ENCODE data around the gene AKR7A2. TPM values are rescaled to one million over a fixed set of nuclear protein-coding genes. Genes with fewer than 3 reads are reported as not detected.

AKR7A2 gene
- total RNA-seq, 4 donors from 2014 or later: 45.4 to 80.2 (median 60.2) TPM

- H3K4me3 ChIP-seq: no peak overlapping the region
- H3K27me3 ChIP-seq: no peaks in the 10 kb centered on the region
- H3K9me3 ChIP-seq: no peaks in the 10 kb centered on the region
- peak overlapping the region in 1 of 4 donors; percentile 2 for H3K27ac ChIP-seq
- H3K36me3 ChIP-seq: peaks cover 0 to 40% of the 10 kb centered on the region in 2 donors
- TF ChIP-seq CTCF (IDR thresholded peaks at IDR 0.05 in 4 of 5, conservative IDR thresholded peaks at IDR 0.05 in 1 of 5) (no peak), POLR2A (IDR thresholded peaks at IDR 0.05) (no peak)
- DNase-seq: no peak
- ATAC-seq: no peak
- intact Hi-C loops (cut with DNase I; ENCODE audit: low total_unique reads): loop anchor here (10.0 kb wide), 1 partner anchor 249 kb away; a partner anchor contains a TSS
- no peaks in the 10 kb centered on the region for H3K4me1 ChIP-seq
- in situ Hi-C loops (cut with MboI; ENCODE audit: low sequenced_read_pairs in 4 of 4): loop anchor here in 1 of 4 donors (10.0 kb wide), 1 partner anchor 309 kb away; no protein-coding TSS in a partner anchor
Observed at GRCh38 chr1:19345391-19345790, 33.4 kb upstream of the AKR7A2 start.

DNA sequence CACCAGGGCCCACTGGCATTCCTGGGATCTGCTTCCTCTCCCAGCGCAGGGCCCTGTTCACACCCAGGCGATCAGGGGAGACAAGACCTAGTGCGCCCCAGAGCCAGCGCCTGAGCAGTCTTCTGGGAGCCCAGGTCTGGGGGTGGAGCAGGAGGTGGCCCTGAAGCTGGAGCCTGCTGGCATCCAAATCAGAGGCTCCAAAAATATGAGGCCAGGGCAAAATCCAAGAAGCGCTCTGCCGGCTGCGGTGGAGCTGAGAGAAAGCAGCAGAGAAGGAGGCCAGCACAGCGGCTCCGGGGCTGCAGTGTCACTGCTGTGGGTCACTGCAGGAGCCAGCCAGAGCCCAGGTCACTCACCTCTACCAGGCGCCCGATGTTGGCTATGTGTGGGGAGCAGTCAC is 32.9 kb upstream of the AKR7A2 start:
- DNase-seq (no peak), ATAC-seq (no peak)
- Histone ChIP-seq H3K9me3 (no peaks in the 10 kb centered on the region), H3K27me3 (no peaks in the 10 kb centered on the region), H3K4me3 (no peak overlapping the region), H3K36me3 (peaks cover 0 to 36% of the 10 kb centered on the region in 2 donors), H3K4me1 (no peaks in the 10 kb centered on the region), H3K27ac (peak overlapping the region in 1 of 4 donors; percentile 3)
- no peak for TF ChIP-seq CTCF (IDR thresholded peaks at IDR 0.05 in 4 of 5, conservative IDR thresholded peaks at IDR 0.05 in 1 of 5)
- no peak for TF ChIP-seq POLR2A (IDR thresholded peaks at IDR 0.05)
- in situ Hi-C loops (cut with MboI; ENCODE audit: low sequenced_read_pairs in 4 of 4) (loop anchor here in 3 of 4 donors (5.0 to 10.0 kb wide), 2 partner anchors 307 to 310 kb away; no protein-coding TSS in a partner anchor), intact Hi-C loops (cut with DNase I; ENCODE audit: low total_unique reads) (loop anchor here (1.0 to 10.0 kb wide), 3 partner anchors 142 to 308 kb away; partner anchors contain the start of gene CAPZB)

DNA sequence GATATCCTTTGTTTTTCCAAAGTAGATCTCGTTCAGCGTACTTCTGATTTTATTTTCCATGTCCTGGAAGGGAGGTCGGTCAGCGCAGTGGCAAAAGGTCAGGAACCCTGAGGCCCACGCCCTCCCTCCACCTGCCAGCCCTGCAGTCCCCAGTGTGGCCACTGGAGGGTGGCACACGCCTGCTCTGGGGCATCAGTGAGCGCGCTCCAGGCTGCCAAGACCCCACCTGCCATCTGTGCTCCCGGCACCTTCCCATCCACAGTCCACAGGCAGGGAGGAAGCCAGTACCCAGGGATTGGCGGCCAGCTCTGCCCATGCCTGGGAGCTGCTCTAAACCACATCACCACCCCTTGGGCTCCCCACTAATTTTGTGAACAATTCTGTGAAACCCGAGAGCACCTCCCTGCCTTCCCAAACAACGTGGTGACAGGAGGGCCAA is 32.4 kb upstream of the AKR7A2 start:
- DNase-seq (peak in 1 of 2 donors; percentile 73), ATAC-seq (peak in 1 of 2 donors; percentile 67)
- intact Hi-C loops (cut with DNase I; ENCODE audit: low total_unique reads): loop anchor here (1.0 to 10.0 kb wide), 3 partner anchors 143 to 309 kb away; partner anchors contain the start of gene CAPZB
- H3K4me3 ChIP-seq: no peak overlapping the region
- no peaks in the 10 kb centered on the region for H3K4me1 ChIP-seq
- TF ChIP-seq CTCF (IDR thresholded peaks at IDR 0.05 in 4 of 5, conservative IDR thresholded peaks at IDR 0.05 in 1 of 5): peak; percentile 87 to 96 (median 95)
- TF ChIP-seq POLR2A (IDR thresholded peaks at IDR 0.05): no peak
- H3K9me3 ChIP-seq: no peaks in the 10 kb centered on the region
- no peaks in the 10 kb centered on the region for H3K27me3 ChIP-seq
- H3K36me3 ChIP-seq: peaks cover 0 to 37% of the 10 kb centered on the region in 2 donors
- H3K27ac ChIP-seq: peak overlapping the region in 1 of 4 donors; percentile 3
- in situ Hi-C loops (cut with MboI; ENCODE audit: low sequenced_read_pairs in 4 of 4): loop anchor here in 3 of 4 donors (5.0 to 10.0 kb wide), 2 partner anchors 308 to 310 kb away; no protein-coding TSS in a partner anchor

- Histone ChIP-seq H3K27ac (no peak overlapping the region), H3K27me3 (no peaks in the 10 kb centered on the region), H3K4me1 (no peaks in the 10 kb centered on the region), H3K4me3 (no peak overlapping the region), H3K9me3 (no peaks in the 10 kb centered on the region), H3K36me3 (peaks cover 0 to 43% of the 10 kb centered on the region in 2 donors)
- DNase-seq: no peak
- no peak for ATAC-seq
- in situ Hi-C loops (cut with MboI; ENCODE audit: low sequenced_read_pairs in 4 of 4) (loop anchor here in 3 of 4 donors (5.0 to 10.0 kb wide), 2 partner anchors 309 to 311 kb away; no protein-coding TSS in a partner anchor), intact Hi-C loops (cut with DNase I; ENCODE audit: low total_unique reads) (loop anchor here (1.0 to 10.0 kb wide), 3 partner anchors 144 to 310 kb away; partner anchors contain the start of gene CAPZB)
- TF ChIP-seq POLR2A (IDR thresholded peaks at IDR 0.05) (no peak), CTCF (IDR thresholded peaks at IDR 0.05 in 4 of 5, conservative IDR thresholded peaks at IDR 0.05 in 1 of 5) (no peak)
Observed at GRCh38 chr1:19343617-19344350, 31.8 kb upstream of the AKR7A2 start.

Measured in gastrocnemius medialis (tissue), 4 donors.